SU-DHL-6 (cell line): ENCODE measurements around the gene TMEM87B.

Experiments
- H2AFZ ChIP-seq: fragments of 200-600 bp; sonication (generic); 2 replicates; pipeline ENCODE4 v1.6.1; 2014; ENCODE audit warnings: low read depth, mild to moderate bottlenecking, moderate library complexity, mixed read lengths, antibody characterized with exemption, low read length; ENCODE audit not compliant: severe bottlenecking
- H3F3A ChIP-seq: fragments of 200-600 bp; shearing (Covaris generic); 2 replicates; pipeline ENCODE4 v1.6.0; 2016; ENCODE audit warnings: antibody characterized with exemption, mild to moderate bottlenecking; ENCODE audit not compliant: insufficient read depth
- H3K27ac ChIP-seq: fragments of 200-600 bp; sonication (generic); 2 replicates; pipeline ENCODE4 v1.5.1; 2016; ENCODE audit warnings: low read depth, mild to moderate bottlenecking, low read length, moderate library complexity, mixed read lengths
- H3K27me3 ChIP-seq: fragments of 200-600 bp; sonication (generic), shearing (Covaris generic); 2 replicates; pipeline ENCODE4 v1.6.0; 2014; ENCODE audit warnings: mild to moderate bottlenecking, low read length
- H3K36me3 ChIP-seq: fragments of 200-600 bp; sonication (generic); 2 replicates; pipeline ENCODE4 v1.6.1; 2014; ENCODE audit warnings: mild to moderate bottlenecking, low read length, mixed read lengths
- H3K4me2 ChIP-seq: fragments of 300-600, 200-600 bp; shearing (Covaris generic), sonication (generic); 2 replicates; pipeline ENCODE4 v1.6.0; 2014; ENCODE audit warnings: low read length, low read depth, mild to moderate bottlenecking; ENCODE audit not compliant: poor library complexity, severe bottlenecking
- H3K4me3 ChIP-seq: fragments of 200-600 bp; sonication (generic); 2 replicates; pipeline ENCODE4 v1.5.1; 2014; ENCODE audit warnings: antibody characterized with exemption, low read length, mild to moderate bottlenecking, mixed read lengths; ENCODE audit not compliant: insufficient read depth, poor library complexity, severe bottlenecking
- H3K79me2 ChIP-seq: fragments of 200-600 bp; sonication (generic); 2 replicates; pipeline ENCODE4 v1.6.1; 2014; ENCODE audit warnings: mild to moderate bottlenecking, low read length, moderate library complexity; ENCODE audit not compliant: insufficient read depth
- H3K9ac ChIP-seq: fragments of 200-600 bp; sonication (generic); 2 replicates; pipeline ENCODE4 v1.7.0; 2014; ENCODE audit warnings: mild to moderate bottlenecking, low read length
- H3K9me2 ChIP-seq: fragments of 200-600 bp; sonication (generic); replicated peaks from 2 replicates; pipeline ENCODE4 v1.6.1; 2014; ENCODE audit warnings: low read length; ENCODE audit not compliant: insufficient read depth
- H3K9me3 ChIP-seq: fragments of 200-600 bp; sonication (generic); 2 replicates; pipeline ENCODE4 v1.6.1; 2014; ENCODE audit warnings: low read length, mixed read lengths; ENCODE audit not compliant: insufficient read depth
- H4K20me1 ChIP-seq: fragments of 200-600 bp; sonication (generic); 2 replicates; pipeline ENCODE4 v1.6.1; 2014; ENCODE audit warnings: low read depth, mild to moderate bottlenecking, antibody characterized with exemption, low read length, moderate library complexity, mixed read lengths
- EZH2phosphoT487 ChIP-seq: fragments of 200-600 bp; sonication (generic), shearing (Covaris generic); conservative IDR thresholded peaks from 2 replicates; pipeline ENCODE4 v1.6.1; 2018; ENCODE audit warnings: mild to moderate bottlenecking, antibody characterized with exemption, low read length, moderate library complexity, mixed read lengths
- TF ChIP-seq, protein P1 (sequence below): fragments of 200-600 bp; sonication (generic); IDR thresholded peaks from one replicate; pipeline ENCODE4 v1.5.1; 2017; ENCODE audit warnings: antibody characterized with exemption, mild to moderate bottlenecking, low read length, moderate library complexity; ENCODE audit not compliant: insufficient read depth, poor library complexity, severe bottlenecking

The TMEM87B gene

DNA sequence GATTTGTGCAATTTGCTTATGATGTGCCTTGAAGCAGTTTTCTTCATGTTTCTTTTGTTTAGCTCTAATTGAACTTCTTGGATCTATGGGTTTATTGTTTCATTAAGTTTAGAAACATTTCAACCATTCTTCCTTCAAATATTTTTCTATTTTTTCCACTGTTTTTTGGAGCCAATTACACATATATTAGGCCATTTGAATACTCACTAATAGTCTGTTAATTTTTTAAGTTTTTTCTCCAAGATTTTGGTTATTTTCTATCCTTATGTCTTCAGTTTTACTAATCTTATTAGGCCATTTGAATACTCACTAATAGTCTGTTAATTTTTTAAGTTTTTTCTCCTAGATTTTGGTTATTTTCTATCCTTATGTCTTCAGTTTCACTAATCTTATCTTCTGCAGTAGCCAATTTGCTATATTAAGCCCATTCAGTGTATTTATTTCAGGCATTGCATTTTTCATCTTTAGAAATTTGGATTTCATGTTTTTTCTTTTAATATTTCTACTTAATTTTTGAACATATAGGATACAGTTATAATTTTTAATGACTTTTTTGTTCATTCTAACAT lies 9.5 kb upstream of the TMEM87B start:
- no peak for TF ChIP-seq EZH2phosphoT487
- TF ChIP-seq, protein P1, sequence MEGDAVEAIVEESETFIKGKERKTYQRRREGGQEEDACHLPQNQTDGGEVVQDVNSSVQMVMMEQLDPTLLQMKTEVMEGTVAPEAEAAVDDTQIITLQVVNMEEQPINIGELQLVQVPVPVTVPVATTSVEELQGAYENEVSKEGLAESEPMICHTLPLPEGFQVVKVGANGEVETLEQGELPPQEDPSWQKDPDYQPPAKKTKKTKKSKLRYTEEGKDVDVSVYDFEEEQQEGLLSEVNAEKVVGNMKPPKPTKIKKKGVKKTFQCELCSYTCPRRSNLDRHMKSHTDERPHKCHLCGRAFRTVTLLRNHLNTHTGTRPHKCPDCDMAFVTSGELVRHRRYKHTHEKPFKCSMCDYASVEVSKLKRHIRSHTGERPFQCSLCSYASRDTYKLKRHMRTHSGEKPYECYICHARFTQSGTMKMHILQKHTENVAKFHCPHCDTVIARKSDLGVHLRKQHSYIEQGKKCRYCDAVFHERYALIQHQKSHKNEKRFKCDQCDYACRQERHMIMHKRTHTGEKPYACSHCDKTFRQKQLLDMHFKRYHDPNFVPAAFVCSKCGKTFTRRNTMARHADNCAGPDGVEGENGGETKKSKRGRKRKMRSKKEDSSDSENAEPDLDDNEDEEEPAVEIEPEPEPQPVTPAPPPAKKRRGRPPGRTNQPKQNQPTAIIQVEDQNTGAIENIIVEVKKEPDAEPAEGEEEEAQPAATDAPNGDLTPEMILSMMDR: no peak
- H3K9me3 ChIP-seq: no peaks in the 10 kb centered on the region
- no peaks in the 10 kb centered on the region for H3K27me3 ChIP-seq
- H3K4me2 ChIP-seq: no peak overlapping the region
- no peaks in the 10 kb centered on the region for H3F3A ChIP-seq
- no peak overlapping the region for H3K9ac ChIP-seq
- H3K27ac ChIP-seq: no peak overlapping the region
- H3K79me2 ChIP-seq: no peaks in the 10 kb centered on the region
- H2AFZ ChIP-seq: no peak overlapping the region
- no peaks in the 10 kb centered on the region for H3K36me3 ChIP-seq
- H4K20me1 ChIP-seq: no peaks in the 10 kb centered on the region
- no peaks in the 10 kb centered on the region for H3K9me2 ChIP-seq
- H3K4me3 ChIP-seq: no peak overlapping the region

DNA sequence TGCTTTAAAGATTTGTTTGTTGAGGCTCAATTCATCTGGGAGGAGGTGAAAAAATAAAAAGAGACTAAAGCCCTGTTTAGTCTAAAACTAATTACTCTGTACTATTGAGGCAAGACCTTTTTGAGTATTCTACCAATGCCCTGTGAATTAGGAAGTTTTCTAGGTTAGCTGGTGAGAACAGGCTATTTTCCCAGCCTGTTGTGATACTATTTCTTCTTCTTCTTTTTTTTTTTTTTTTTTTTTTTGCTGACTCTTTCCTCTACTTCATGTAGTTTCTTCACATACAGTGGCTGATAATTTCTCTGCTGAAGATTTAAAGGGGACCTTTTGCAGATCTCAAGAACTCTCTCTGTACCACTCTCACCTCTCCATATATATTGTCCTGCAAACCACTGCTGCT lies 8.8 kb upstream of the TMEM87B start:
- no peaks in the 10 kb centered on the region for H3K79me2 ChIP-seq
- TF ChIP-seq EZH2phosphoT487: no peak
- TF ChIP-seq, protein P1: no peak
- no peak overlapping the region for H3K4me2 ChIP-seq
- H3F3A ChIP-seq: no peaks in the 10 kb centered on the region
- H4K20me1 ChIP-seq: no peaks in the 10 kb centered on the region
- H2AFZ ChIP-seq: no peak overlapping the region
- no peak overlapping the region for H3K9ac ChIP-seq
- no peaks in the 10 kb centered on the region for H3K27me3 ChIP-seq
- H3K27ac ChIP-seq: no peak overlapping the region
- H3K36me3 ChIP-seq: no peaks in the 10 kb centered on the region
- H3K9me3 ChIP-seq: no peaks in the 10 kb centered on the region
- no peaks in the 10 kb centered on the region for H3K9me2 ChIP-seq
- no peak overlapping the region for H3K4me3 ChIP-seq

DNA sequence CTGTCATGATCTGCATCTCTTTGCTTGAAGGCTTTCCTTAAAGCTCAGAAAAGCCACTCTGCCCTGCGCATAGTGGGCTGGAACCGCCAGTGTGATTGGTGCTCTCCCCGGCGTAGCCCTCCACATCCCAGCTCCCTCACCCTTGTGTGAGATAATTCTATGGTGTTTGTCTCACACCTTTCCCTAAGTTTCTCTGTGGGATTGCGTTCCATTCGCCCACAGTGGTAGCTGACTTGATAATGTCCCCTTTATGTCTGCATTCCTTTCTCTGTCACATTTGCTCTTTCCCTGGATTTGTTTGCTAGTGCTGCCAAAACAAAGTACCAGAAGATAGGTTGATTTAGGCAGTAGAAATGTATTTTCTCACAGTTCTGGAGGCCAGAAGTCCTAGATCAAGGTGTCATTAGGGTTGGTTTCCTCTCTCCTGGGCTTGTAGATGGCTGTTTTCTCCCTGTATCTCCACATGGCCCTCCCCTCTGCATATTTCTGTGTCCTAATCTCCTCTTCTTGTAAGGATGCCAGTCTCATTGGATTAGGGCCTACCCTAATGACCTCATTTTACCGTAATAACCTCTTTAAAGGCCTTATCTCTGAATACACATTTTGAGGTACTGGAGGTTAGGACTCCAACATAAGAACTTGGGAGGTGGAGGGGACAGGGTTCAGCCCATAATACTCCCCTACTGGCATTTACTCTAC lies 7.4 kb upstream of the TMEM87B start:
- H4K20me1 ChIP-seq: no peaks in the 10 kb centered on the region

More for the DNA sequence above, 7.4 kb upstream of the TMEM87B start:
- no peak overlapping the region for H3K4me2 ChIP-seq
- no peaks in the 10 kb centered on the region for H3F3A ChIP-seq
- no peak for TF ChIP-seq EZH2phosphoT487
- TF ChIP-seq, protein P1: no peak
- no peaks in the 10 kb centered on the region for H3K79me2 ChIP-seq
- no peaks in the 10 kb centered on the region for H3K36me3 ChIP-seq
- no peak overlapping the region for H3K4me3 ChIP-seq
- H3K9ac ChIP-seq: no peak overlapping the region
- H3K9me3 ChIP-seq: no peaks in the 10 kb centered on the region
- no peak overlapping the region for H3K27ac ChIP-seq
- no peaks in the 10 kb centered on the region for H3K27me3 ChIP-seq
- no peak overlapping the region for H2AFZ ChIP-seq
- H3K9me2 ChIP-seq: no peaks in the 10 kb centered on the region
